ENCODE data around the gene RSPH9.

RSPH9 gene

GRCh38 chr6:43680308-43681200, 35.7 kb downstream of the RSPH9 start:
- Histone ChIP-seq H3K27me3 (no peaks in the 10 kb centered on the region), H3K36me3 (peaks cover 63% of the 10 kb centered on the region), H3K9me3 (no peaks in the 10 kb centered on the region), H3K4me3 (ENCODE audit: low read depth, low read length) (no peak overlapping the region), H3K4me1 (peaks cover 17% of the 10 kb centered on the region)
- TF ChIP-seq CTCF (IDR thresholded peaks at IDR 0.05; ENCODE audit: low read depth, low read length): no peak
- no peak for DNase-seq

GRCh38 chr6:43681303-43681702, 36.5 kb downstream of the RSPH9 start:
- H3K4me3 ChIP-seq (ENCODE audit: low read depth, low read length): no peak overlapping the region
- TF ChIP-seq CTCF (IDR thresholded peaks at IDR 0.05; ENCODE audit: low read depth, low read length): no peak
- H3K9me3 ChIP-seq: no peaks in the 10 kb centered on the region
- peaks cover 17% of the 10 kb centered on the region for H3K4me1 ChIP-seq
- no peak for DNase-seq
- H3K36me3 ChIP-seq: peaks cover 57% of the 10 kb centered on the region
- no peaks in the 10 kb centered on the region for H3K27me3 ChIP-seq

DNA sequence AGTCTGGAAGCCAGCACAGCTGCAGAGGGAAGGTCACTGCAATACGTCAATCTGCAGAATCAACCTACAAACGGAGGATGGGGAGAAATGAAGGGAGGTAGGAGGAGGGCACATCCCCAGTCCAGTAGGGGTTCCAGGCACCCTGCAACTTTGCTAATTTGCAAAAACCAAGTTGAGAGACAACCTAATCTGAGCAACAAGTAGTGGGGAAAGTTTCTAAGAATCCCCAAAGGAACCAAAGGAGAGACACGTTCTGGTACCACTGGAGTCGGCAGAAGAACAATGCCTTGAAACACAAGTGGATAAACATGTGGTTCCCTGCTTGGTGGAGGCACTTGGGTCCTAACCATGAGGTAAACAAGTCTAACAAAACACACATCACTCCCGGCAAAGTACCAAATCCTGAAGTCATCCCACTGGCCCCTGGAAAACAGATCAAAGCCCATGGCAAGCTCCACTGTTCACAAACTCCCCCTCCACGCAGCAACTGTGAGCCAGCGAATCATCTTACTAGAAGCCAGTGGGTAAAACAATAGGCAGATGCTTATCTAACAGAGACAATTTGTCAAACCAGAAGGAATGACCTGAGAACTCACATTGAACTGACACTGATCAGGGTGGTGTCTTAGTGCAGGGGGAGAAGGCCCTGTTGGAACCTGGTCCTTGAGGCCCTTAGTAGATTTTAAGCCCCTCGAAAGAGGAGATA, 38.0 kb downstream of the RSPH9 start:
- H3K36me3 ChIP-seq: peaks cover 41% of the 10 kb centered on the region

GRCh38 chr6:43683708-43684455, 39.0 kb downstream of the RSPH9 start:
- peaks cover 31% of the 10 kb centered on the region for H3K36me3 ChIP-seq
- H3K27me3 ChIP-seq: no peaks in the 10 kb centered on the region
- H3K9me3 ChIP-seq: no peaks in the 10 kb centered on the region
- H3K4me1 ChIP-seq: peaks cover 24% of the 10 kb centered on the region
- no peak for DNase-seq
- H3K4me3 ChIP-seq (ENCODE audit: low read depth, low read length): no peak overlapping the region
- no peak for TF ChIP-seq CTCF (IDR thresholded peaks at IDR 0.05; ENCODE audit: low read depth, low read length)

More for the DNA sequence above, 38.0 kb downstream of the RSPH9 start:
- peak; percentile 44 for DNase-seq
- no peak for TF ChIP-seq CTCF (IDR thresholded peaks at IDR 0.05; ENCODE audit: low read depth, low read length)
- Histone ChIP-seq H3K9me3 (no peaks in the 10 kb centered on the region), H3K4me1 (peaks cover 20% of the 10 kb centered on the region), H3K4me3 (ENCODE audit: low read depth, low read length) (0 out of 2 replicates have a peak overlapping the region, but pooled peaks have one; percentile 7), H3K27me3 (no peaks in the 10 kb centered on the region)

GRCh38 chr6:43687079-43687436, 42.2 kb downstream of the RSPH9 start:
- no peak for TF ChIP-seq CTCF (IDR thresholded peaks at IDR 0.05; ENCODE audit: low read depth, low read length)
- H3K36me3 ChIP-seq: peaks cover 8% of the 10 kb centered on the region
- no peak for DNase-seq
- peaks cover 22% of the 10 kb centered on the region for H3K4me1 ChIP-seq
- peak overlapping the region; percentile 96 for H3K4me3 ChIP-seq (ENCODE audit: low read depth, low read length)
- H3K9me3 ChIP-seq: no peaks in the 10 kb centered on the region
- H3K27me3 ChIP-seq: no peaks in the 10 kb centered on the region

Data from BE2C (cell line).